GM12892 (cell line): ENCODE results near the gene INIP.

Experiments used
- DNase-seq: peaks from one replicate; pipeline ENCODE4 v3.0.0; 2011; ENCODE audit not compliant: insufficient read length
- FAIRE-seq: peaks from 2 replicates; lab custom pipeline; 2011; peaks lifted over from hg19 to GRCh38; lab: Jason Lieb, UNC
- POLR2A ChIP-seq: IDR thresholded peaks from 2 replicates; pipeline ENCODE4 v1.6.1; 2011; ENCODE audit warnings: low read depth, low read length, control low read depth
- POLR2AphosphoS5 ChIP-seq: IDR thresholded peaks from 2 replicates; pipeline ENCODE4 v1.6.1; 2011; ENCODE audit warnings: low read depth, low read length, control low read depth
- TAF1 ChIP-seq: IDR thresholded peaks from 2 replicates; pipeline ENCODE4 v1.6.1; 2011; ENCODE audit warnings: low read depth, mild to moderate bottlenecking, control low read depth, low read length, borderline replicate concordance

The INIP gene

GRCh38 chr9:112663681-112664080 is 54.2 kb downstream of the INIP start:
- DNase-seq: no peak
- TF ChIP-seq TAF1: no peak
- TF ChIP-seq POLR2AphosphoS5: no peak
- no peak for TF ChIP-seq POLR2A
- no peak for FAIRE-seq

DNA sequence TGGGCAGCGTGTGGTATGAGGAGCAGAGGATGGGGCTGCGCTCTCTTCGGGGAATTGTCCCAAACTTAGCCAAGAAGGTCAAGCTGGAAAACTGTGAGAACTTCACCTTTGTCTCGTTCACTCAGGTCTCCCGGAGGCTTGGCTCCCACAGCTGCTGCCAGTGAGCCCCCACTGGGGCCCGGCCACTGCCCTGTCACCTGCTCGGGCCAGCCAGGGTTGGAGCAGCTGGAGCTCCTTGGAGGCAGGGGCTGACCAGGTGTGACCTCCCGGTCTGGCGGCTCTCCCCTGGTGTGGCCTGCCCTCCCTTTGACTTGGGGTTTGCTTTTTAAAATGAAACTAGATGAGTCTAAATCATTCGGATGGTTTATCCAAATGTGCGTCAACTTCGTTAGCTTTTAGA is 58.0 kb downstream of the INIP start:
- FAIRE-seq: no peak
- DNase-seq: no peak
- TF ChIP-seq TAF1 (no peak), POLR2AphosphoS5 (no peak), POLR2A (no peak)

GRCh38 chr9:112655668-112656067 is 62.2 kb downstream of the INIP start:
- no peak for FAIRE-seq
- DNase-seq: no peak
- TF ChIP-seq TAF1: no peak
- TF ChIP-seq POLR2A: no peak
- TF ChIP-seq POLR2AphosphoS5: no peak

DNA sequence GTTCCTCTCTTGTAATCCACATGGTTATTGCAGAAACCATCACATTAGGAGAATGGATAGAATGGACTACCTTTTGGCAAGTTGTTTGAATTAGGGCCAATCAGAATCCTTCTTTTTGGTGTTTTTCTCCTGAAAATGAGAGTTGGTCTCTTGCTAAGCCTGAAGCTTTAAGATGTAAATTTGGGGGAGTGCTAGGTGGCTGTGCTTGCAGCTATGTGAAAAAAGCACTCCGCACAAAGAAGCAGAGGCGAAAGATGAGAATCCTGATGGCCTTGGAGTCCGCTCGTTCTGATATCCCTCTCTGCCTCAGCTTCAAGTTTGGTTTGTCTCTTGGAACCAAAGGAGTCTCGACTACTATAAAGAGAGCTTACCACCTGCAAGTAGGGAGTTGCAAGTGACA is 63.6 kb downstream of the INIP start:
- TF ChIP-seq POLR2A (no peak), POLR2AphosphoS5 (no peak), TAF1 (no peak)
- FAIRE-seq: no peak
- DNase-seq: no peak

DNA sequence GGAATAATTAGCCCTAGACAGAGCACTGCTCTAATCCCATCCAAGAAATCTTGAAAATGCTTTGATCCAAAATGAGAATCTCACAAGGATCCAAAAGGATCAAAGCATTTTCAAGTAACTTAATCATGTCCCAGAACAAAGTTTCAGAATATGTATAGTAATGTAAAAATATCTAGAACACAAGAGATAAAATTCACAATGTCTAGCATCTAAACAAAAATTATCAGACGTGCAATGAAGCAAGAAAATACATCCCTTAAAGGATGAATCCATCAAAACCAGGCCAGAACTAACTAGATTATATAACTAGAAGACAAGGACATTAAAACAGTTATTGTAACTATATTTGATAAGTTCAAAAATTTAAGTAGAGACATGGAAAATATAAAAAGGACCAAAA is 69.3 kb downstream of the INIP start:
- no peak for FAIRE-seq
- TF ChIP-seq POLR2AphosphoS5 (no peak), TAF1 (no peak), POLR2A (no peak)
- no peak for DNase-seq

- TF ChIP-seq POLR2AphosphoS5 (no peak), POLR2A (no peak), TAF1 (no peak)
- DNase-seq (no peak), FAIRE-seq (no peak)
Observed at GRCh38 chr9:112647596-112647995, 70.3 kb downstream of the INIP start.

DNA sequence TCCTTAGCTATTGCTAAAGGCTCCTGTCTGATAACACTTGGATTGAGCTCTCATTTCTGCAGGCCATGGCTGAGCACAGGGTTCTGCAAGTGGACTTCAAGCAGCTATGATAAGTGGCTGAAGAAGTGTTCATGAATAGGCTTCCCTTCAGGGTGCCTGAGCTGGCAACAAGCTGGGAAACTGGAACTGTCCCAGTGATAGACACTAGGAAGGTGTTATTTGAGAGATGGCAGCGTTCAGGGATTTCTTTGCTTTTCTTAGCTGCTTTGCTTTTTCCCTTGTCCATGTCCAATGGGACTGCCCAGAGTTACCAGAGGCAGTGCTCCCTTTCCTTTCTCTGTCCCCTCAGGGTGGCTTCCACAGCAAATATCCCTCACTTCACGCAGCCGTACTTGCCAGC is 75.8 kb downstream of the INIP start:
- TF ChIP-seq TAF1 (no peak), POLR2A (no peak), POLR2AphosphoS5 (no peak)
- DNase-seq: no peak
- FAIRE-seq: no peak

GRCh38 chr9:112640311-112640710 is 77.6 kb downstream of the INIP start:
- DNase-seq (no peak), FAIRE-seq (no peak)
- TF ChIP-seq TAF1 (no peak), POLR2A (no peak)
